Lower leg skin (tissue), 3 donors: ENCODE measurements around the gene CELA2B.
"Not testable (repeated sequence)": the region's sequence is repeated elsewhere in the genome, so short reads cannot be mapped to it uniquely, and the experiment has no call there.

Experiments used
- POLR2A ChIP-seq, 2 donors: fragments of 450-650 bp; IDR thresholded peaks; one replicate each; pipeline ENCODE4 v1.6.1; 2016 to 2017; ENCODE audit warnings: antibody characterized with exemption in 2 of 2, mild to moderate bottlenecking in 1 of 2, moderate library complexity in 1 of 2
- TF ChIP-seq, protein P1 (sequence below), 3 donors: fragments of 450-650 bp; IDR thresholded peaks; one replicate each; pipeline ENCODE4 v1.5.1; 2016; ENCODE audit warnings: antibody characterized with exemption in 3 of 3, mild to moderate bottlenecking in 3 of 3, moderate library complexity in 2 of 3

DNA sequence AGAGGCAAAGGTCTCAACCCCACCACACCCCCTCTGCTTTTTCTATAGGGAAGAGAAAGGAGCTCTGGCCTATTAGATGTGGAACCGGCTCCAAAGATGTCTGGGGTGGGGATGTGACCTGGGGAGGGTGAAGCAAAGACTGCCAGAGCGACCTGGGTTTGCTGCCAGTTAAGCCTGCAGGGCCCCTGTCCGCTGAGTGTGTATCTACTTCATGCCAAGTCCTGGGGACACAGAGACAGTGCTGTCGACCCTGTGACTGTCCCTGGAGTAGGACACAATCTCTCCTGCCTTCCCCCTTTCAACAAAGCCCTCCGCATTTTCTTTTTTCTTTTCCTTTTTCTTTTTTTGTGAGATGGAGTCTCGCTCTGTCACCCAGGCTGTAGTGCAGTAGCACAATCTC is 6.6 kb downstream of the CELA2B start:
- TF ChIP-seq, protein P1, sequence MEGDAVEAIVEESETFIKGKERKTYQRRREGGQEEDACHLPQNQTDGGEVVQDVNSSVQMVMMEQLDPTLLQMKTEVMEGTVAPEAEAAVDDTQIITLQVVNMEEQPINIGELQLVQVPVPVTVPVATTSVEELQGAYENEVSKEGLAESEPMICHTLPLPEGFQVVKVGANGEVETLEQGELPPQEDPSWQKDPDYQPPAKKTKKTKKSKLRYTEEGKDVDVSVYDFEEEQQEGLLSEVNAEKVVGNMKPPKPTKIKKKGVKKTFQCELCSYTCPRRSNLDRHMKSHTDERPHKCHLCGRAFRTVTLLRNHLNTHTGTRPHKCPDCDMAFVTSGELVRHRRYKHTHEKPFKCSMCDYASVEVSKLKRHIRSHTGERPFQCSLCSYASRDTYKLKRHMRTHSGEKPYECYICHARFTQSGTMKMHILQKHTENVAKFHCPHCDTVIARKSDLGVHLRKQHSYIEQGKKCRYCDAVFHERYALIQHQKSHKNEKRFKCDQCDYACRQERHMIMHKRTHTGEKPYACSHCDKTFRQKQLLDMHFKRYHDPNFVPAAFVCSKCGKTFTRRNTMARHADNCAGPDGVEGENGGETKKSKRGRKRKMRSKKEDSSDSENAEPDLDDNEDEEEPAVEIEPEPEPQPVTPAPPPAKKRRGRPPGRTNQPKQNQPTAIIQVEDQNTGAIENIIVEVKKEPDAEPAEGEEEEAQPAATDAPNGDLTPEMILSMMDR (IDR thresholded peaks at IDR 0.05): not testable (repeated sequence)
- TF ChIP-seq POLR2A (IDR thresholded peaks at IDR 0.05): not testable (repeated sequence)
